Measurements from ENCODE around the gene GBX2. TPM values are rescaled to one million over a fixed set of nuclear protein-coding genes. Genes with fewer than 3 reads are reported as not detected.

Gene GBX2
- total and polyA plus RNA-seq, 9 of the 15 experiments (the other 6 are each of a cell fraction or from before 2014, with no cell fraction given), result 0.03 to 0.53 (median 0.27) TPM; not detected in 1

- TF ChIP-seq E2F6 (IDR thresholded peaks at IDR 0.05; ENCODE audit: borderline replicate concordance in 1 of 2, extremely low read depth in 1 of 2, insufficient read depth in 1 of 2, insufficient read length in 1 of 2, low read depth in 1 of 2, low read length in 1 of 2, poor library complexity in 1 of 2, severe bottlenecking in 1 of 2), result peak in 1 of 2 experiments; percentile 71
- TF ChIP-seq GABPB1 (CRISPR knock-in tag; IDR thresholded peaks at IDR 0.05), result no peak
- no peak for TF ChIP-seq ZNF583 (CRISPR knock-in tag; IDR thresholded peaks at IDR 0.05)
- no peak for TF ChIP-seq CEBPB (tag; IDR thresholded peaks at IDR 0.05)
- no peak for TF ChIP-seq NFIX (CRISPR knock-in tag; IDR thresholded peaks at IDR 0.05; ENCODE audit: low read depth)
- no peak for TF ChIP-seq ZNF140 (CRISPR knock-in tag; IDR thresholded peaks at IDR 0.05)
- TF ChIP-seq L3MBTL2 (IDR thresholded peaks at IDR 0.05), result peak; percentile 40; the same call in 1 of the 2 replicates
- TF ChIP-seq, protein P1, sequence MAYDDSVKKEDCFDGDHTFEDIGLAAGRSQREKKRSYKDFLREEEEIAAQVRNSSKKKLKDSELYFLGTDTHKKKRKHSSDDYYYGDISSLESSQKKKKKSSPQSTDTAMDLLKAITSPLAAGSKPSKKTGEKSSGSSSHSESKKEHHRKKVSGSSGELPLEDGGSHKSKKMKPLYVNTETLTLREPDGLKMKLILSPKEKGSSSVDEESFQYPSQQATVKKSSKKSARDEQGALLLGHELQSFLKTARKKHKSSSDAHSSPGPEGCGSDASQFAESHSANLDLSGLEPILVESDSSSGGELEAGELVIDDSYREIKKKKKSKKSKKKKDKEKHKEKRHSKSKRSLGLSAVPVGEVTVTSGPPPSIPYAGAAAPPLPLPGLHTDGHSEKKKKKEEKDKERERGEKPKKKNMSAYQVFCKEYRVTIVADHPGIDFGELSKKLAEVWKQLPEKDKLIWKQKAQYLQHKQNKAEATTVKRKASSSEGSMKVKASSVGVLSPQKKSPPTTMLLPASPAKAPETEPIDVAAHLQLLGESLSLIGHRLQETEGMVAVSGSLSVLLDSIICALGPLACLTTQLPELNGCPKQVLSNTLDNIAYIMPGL (CRISPR knock-in tag; IDR thresholded peaks at IDR 0.05), result no peak
- TF ChIP-seq PHF20 (IDR thresholded peaks at IDR 0.05; ENCODE audit: partially characterized antibody), result no peak
- TF ChIP-seq SMAD2 (IDR thresholded peaks at IDR 0.05; ENCODE audit: low read depth, low read length), result no peak
- TF ChIP-seq ZFP36 (IDR thresholded peaks at IDR 0.05; ENCODE audit: low read depth, low read length, partially characterized antibody), result peak; percentile 53
- TF ChIP-seq RB1 (IDR thresholded peaks at IDR 0.05; ENCODE audit: low read depth), result peak; percentile 54
- no peak for TF ChIP-seq ZNF354B (CRISPR knock-in tag; IDR thresholded peaks at IDR 0.05)
- no peak for TF ChIP-seq SREBF2 (CRISPR knock-in tag; IDR thresholded peaks at IDR 0.05)
- no peak for TF ChIP-seq ZNF436 (CRISPR knock-in tag; IDR thresholded peaks at IDR 0.05)
- TF ChIP-seq ZBTB7A (IDR thresholded peaks at IDR 0.05; ENCODE audit: borderline replicate concordance, control insufficient read depth, low read depth, low read length), result peak; percentile 54; the same call in 1 of the 2 replicates
- TF ChIP-seq PCBP2 (IDR thresholded peaks at IDR 0.05; ENCODE audit: low read depth, low read length, poor library complexity, severe bottlenecking), result no peak
Measured at GRCh38 chr2:236177967-236178889, 10.0 kb upstream of the GBX2 start (continued).

Data from K562 (cell line).